HEK293T (cell line): ENCODE measurements around the gene SAA2.

ENCODE experiments used
- BHLHE40 ChIP-seq: fragments of 450-650 bp; IDR thresholded peaks from 2 replicates; pipeline ENCODE4 v1.6.1; 2016; ENCODE audit warnings: mild to moderate bottlenecking, moderate library complexity, borderline replicate concordance
- FOXK2 ChIP-seq: fragments of 450-650 bp; IDR thresholded peaks from 2 replicates; pipeline ENCODE4 v1.6.1; 2016; ENCODE audit warnings: mild to moderate bottlenecking
- HDGF ChIP-seq: fragments of 450-650 bp; IDR thresholded peaks from 2 replicates; pipeline ENCODE4 v1.6.1; 2017; ENCODE audit warnings: antibody characterized with exemption, borderline replicate concordance
- NFRKB ChIP-seq: fragments of 450-650 bp; IDR thresholded peaks from 2 replicates; pipeline ENCODE4 v1.6.1; 2016; ENCODE audit warnings: mild to moderate bottlenecking, moderate library complexity
- SP1 ChIP-seq: fragments of 450-650 bp; IDR thresholded peaks from 2 replicates; pipeline ENCODE4 v1.6.1; 2017
- SUZ12 ChIP-seq: fragments of 450-650 bp; IDR thresholded peaks from 2 replicates; pipeline ENCODE4 v1.6.1; 2016; ENCODE audit warnings: mild to moderate bottlenecking
- ZNF384 ChIP-seq: fragments of 450-650 bp; IDR thresholded peaks from 2 replicates; pipeline ENCODE4 v1.6.1; 2016

DNA sequence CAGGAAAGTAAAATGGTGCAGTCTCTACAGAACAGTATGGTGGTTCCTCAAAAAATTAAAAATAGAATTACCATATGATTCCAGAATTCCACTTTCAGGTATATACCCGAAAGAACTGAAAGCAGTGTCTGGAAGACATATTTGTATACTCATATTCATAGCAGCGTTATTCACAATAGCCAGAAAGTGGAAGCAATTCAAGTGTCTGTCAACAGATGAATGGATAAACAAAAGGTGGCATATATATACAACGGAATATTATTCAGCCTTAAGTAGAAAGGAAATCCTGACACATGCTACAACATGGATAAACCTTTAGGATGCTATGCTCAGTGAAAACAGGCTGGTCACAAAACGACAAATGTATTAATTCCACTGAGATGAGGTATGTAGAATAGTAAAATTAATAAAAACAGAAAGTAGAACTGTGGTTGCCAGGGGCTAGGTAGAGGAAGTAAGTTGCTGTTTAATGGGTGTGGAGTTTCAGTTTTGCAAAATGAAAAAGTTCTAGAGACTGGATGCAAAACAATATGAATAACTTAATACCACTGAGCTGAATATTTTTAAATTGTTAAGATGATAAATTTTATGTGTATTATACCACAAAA lies 32.1 kb upstream of the SAA2 start:
- TF ChIP-seq SP1: no peak
- no peak for TF ChIP-seq BHLHE40
- TF ChIP-seq FOXK2: no peak
- no peak for TF ChIP-seq SUZ12
- TF ChIP-seq ZNF384: no peak
- no peak for TF ChIP-seq HDGF
- TF ChIP-seq NFRKB: no peak
